Epidermal melanocyte (primary cell): ENCODE results near the gene HSPA2.
"Not testable (repeated sequence)": the region's sequence is repeated elsewhere in the genome, so short reads cannot be mapped to it uniquely, and the experiment has no call there.

Source experiments
- DNase-seq: peaks from one replicate; pipeline ENCODE4 v3.0.0; 2011; ENCODE audit warnings: low spot score; ENCODE audit not compliant: insufficient read length

The HSPA2 gene

GRCh38 chr14:64558216-64558615 is 17.7 kb downstream of the HSPA2 start:
- not testable (repeated sequence) for DNase-seq

GRCh38 chr14:64561631-64562030 is 21.1 kb downstream of the HSPA2 start:
- DNase-seq, result no peak

- no peak for DNase-seq
Observed at GRCh38 chr14:64562436-64562835, 21.9 kb downstream of the HSPA2 start.

GRCh38 chr14:64563696-64564095 is 23.2 kb downstream of the HSPA2 start:
- no peak for DNase-seq

GRCh38 chr14:64566651-64567122 is 26.1 kb downstream of the HSPA2 start:
- no peak for DNase-seq

- DNase-seq, result peak; percentile 75
Observed at GRCh38 chr14:64569138-64569631, 28.6 kb downstream of the HSPA2 start.

- DNase-seq, result not testable (repeated sequence)
Observed at GRCh38 chr14:64569646-64570045, 29.1 kb downstream of the HSPA2 start.

GRCh38 chr14:64572386-64573104 is 32.0 kb downstream of the HSPA2 start:
- no peak for DNase-seq

GRCh38 chr14:64573109-64573508 is 32.6 kb downstream of the HSPA2 start:
- DNase-seq, result no peak

- no peak for DNase-seq
Observed at GRCh38 chr14:64574371-64575107, 34.0 kb downstream of the HSPA2 start.

- no peak for DNase-seq
Observed at GRCh38 chr14:64577211-64577610, 36.7 kb downstream of the HSPA2 start.

GRCh38 chr14:64580467-64580866 is 39.9 kb downstream of the HSPA2 start:
- no peak for DNase-seq

GRCh38 chr14:64581363-64581762 is 40.8 kb downstream of the HSPA2 start:
- DNase-seq, result no peak

GRCh38 chr14:64581817-64582216 is 41.3 kb downstream of the HSPA2 start:
- no peak for DNase-seq

- no peak for DNase-seq
Observed at GRCh38 chr14:64584190-64584589, 43.6 kb downstream of the HSPA2 start.

- DNase-seq, result no peak
Observed at GRCh38 chr14:64591809-64592208, 51.3 kb downstream of the HSPA2 start.
